ENCODE data around the gene HSD17B3. TPM values are rescaled to one million over a fixed set of nuclear protein-coding genes. Genes with fewer than 3 reads are reported as not detected.

HSD17B3 gene
- total and polyA plus RNA-seq, 2 of the 13 experiments (the other 11 are each of a cell fraction or from before 2014, with no cell fraction given), result 0.12 TPM; not detected in 1

DNA sequence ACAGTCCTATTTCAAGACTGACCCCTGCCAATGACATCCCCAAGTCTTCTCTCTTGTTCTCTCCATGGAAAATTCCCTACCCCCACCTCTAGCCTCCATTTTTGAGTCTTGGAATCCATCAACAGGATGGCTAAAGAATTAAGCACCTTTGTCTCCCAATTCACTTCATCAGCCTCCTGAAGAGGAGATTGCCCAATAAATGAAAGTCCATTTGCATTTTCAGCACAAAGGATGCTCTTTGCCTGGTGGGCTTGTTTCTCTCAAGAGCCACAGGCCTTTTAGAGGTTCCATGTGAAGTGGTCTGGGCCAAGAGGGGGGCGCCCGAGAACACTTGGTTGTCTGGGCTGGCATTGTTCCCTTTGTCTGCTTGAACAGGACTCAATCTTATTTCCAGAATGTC is 12.6 kb downstream of the HSD17B3 start:
- H4K20me1 ChIP-seq (ENCODE audit: insufficient read depth, low read length), result no peaks in the 10 kb centered on the region
- DNase-seq (ENCODE audit: low spot score) (no peak), FAIRE-seq (no peak), ATAC-seq (no peak)
- H3K9me3 ChIP-seq (ENCODE audit: low read length), result no peaks in the 10 kb centered on the region
- BruUV-seq (replicated peaks), result no TSS peak
- H3K4me3 ChIP-seq (replicated peaks in 1 of 3; ENCODE audit: insufficient read depth in 1 of 3, low read depth in 2 of 3, low read length in 3 of 3), result no peak overlapping the region
- ChIA-PET POLR2A (no interaction called here), CTCF (ENCODE audit: low intra/inter-chr PET ratio, low total read pairs) (no interaction called here)
- no peaks in the 10 kb centered on the region for H3K4me1 ChIP-seq (ENCODE audit: insufficient read depth, low read length)
- TF ChIP-seq ATF7 (IDR thresholded peaks at IDR 0.05) (no peak), ATF7 (CRISPR knock-in tag; IDR thresholded peaks at IDR 0.05) (no peak), DMAP1 (CRISPR knock-in tag; IDR thresholded peaks at IDR 0.05) (no peak), ZBTB10 (CRISPR knock-in tag; IDR thresholded peaks at IDR 0.05; ENCODE audit: borderline replicate concordance) (no peak), KDM4B (CRISPR knock-in tag; IDR thresholded peaks at IDR 0.05) (no peak), ZNF124 (CRISPR knock-in tag; IDR thresholded peaks at IDR 0.05) (no peak), ZNF431 (CRISPR knock-in tag; IDR thresholded peaks at IDR 0.05; ENCODE audit: borderline replicate concordance, low read depth) (no peak), ZNF597 (CRISPR knock-in tag; IDR thresholded peaks at IDR 0.05) (no peak), ZBTB20 (CRISPR knock-in tag; IDR thresholded peaks at IDR 0.05; ENCODE audit: borderline replicate concordance, low read depth) (no peak), ZNF253 (CRISPR knock-in tag; IDR thresholded peaks at IDR 0.05; ENCODE audit: borderline replicate concordance) (no peak), CBX5 (CRISPR knock-in tag; IDR thresholded peaks at IDR 0.05; ENCODE audit: borderline replicate concordance) (no peak)
- TF ChIP-seq, protein P1, sequence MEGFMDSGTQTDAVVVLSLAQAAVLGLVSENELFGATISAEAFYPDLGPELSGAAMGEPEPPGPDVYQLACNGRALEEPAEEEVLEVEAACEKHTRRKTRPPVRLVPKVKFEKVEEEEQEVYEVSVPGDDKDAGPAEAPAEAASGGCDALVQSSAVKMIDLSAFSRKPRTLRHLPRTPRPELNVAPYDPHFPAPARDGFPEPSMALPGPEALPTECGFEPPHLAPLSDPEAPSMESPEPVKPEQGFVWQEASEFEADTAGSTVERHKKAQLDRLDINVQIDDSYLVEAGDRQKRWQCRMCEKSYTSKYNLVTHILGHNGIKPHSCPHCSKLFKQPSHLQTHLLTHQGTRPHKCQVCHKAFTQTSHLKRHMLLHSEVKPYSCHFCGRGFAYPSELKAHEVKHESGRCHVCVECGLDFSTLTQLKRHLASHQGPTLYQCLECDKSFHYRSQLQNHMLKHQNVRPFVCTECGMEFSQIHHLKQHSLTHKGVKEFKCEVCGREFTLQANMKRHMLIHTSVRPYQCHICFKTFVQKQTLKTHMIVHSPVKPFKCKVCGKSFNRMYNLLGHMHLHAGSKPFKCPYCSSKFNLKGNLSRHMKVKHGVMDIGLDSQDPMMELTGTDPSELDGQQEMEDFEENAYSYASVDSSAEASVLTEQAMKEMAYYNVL (CRISPR knock-in tag; IDR thresholded peaks at IDR 0.05; ENCODE audit: borderline replicate concordance), result no peak
- no peak overlapping the region for H3K4me2 ChIP-seq (ENCODE audit: low read depth, low read length)
- WGBS (ENCODE audit: low lambda C conversion rate), result 81% methylated on average over 2 of the region's 2 CpGs
- H3K79me2 ChIP-seq (ENCODE audit: insufficient read depth, low read length), result no peaks in the 10 kb centered on the region
- no peak overlapping the region for H2AFZ ChIP-seq (ENCODE audit: low read length)
- intact Hi-C loops (cut with micrococcal nuclease; ENCODE audit: unreplicated experiment) (no loop called here), in situ Hi-C loops (cut with HindIII; ENCODE audit: extremely low pct_ligation_motif_present, low pct_unique_long_range_greater_than_20kb) (no loop called here)
- H3K27ac ChIP-seq (ENCODE audit: extremely low read length, insufficient read depth, low read length), result no peak overlapping the region
- no peak overlapping the region for H3K9ac ChIP-seq (ENCODE audit: insufficient read depth, low read depth, low read length)
- no peaks in the 10 kb centered on the region for H3K36me3 ChIP-seq (replicated peaks in 1 of 2; ENCODE audit: control insufficient read depth in 1 of 2, insufficient read depth in 2 of 2, low read length in 2 of 2)
- no peaks in the 10 kb centered on the region for H3K27me3 ChIP-seq (ENCODE audit: control insufficient read depth in 1 of 2, insufficient read depth in 2 of 2, low read length in 2 of 2)

All from HepG2 (cell line).